GM21529 (cell line): ENCODE results near the gene SLC16A7.

Source experiments
- ATAC-seq: cut with Tn5 transposase; IDR thresholded peaks from one replicate; pipeline ENCODE4 v1.9.1; 2021; ENCODE audit not compliant: unreplicated experiment

Gene SLC16A7

DNA sequence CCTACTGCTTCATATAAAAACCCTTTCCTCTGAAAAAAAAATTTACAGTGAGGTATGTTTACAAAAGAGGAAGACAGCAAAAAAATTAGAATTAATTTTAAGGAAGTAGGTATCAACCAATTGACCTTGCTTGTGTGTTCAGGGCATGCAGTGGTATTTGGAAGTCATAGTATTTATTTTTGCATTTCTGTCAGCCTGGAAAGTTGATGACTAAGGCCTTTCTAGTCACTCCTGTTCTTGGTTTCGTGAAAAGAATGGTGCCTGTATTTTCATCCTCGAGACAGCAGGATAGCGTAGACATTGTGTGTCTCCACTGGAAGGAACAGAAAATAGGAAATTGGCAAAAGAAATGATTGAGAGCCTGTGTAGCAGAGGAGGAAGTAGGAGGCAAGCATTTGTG, 24.5 kb downstream of the SLC16A7 start:
- ATAC-seq: peak; percentile 50

DNA sequence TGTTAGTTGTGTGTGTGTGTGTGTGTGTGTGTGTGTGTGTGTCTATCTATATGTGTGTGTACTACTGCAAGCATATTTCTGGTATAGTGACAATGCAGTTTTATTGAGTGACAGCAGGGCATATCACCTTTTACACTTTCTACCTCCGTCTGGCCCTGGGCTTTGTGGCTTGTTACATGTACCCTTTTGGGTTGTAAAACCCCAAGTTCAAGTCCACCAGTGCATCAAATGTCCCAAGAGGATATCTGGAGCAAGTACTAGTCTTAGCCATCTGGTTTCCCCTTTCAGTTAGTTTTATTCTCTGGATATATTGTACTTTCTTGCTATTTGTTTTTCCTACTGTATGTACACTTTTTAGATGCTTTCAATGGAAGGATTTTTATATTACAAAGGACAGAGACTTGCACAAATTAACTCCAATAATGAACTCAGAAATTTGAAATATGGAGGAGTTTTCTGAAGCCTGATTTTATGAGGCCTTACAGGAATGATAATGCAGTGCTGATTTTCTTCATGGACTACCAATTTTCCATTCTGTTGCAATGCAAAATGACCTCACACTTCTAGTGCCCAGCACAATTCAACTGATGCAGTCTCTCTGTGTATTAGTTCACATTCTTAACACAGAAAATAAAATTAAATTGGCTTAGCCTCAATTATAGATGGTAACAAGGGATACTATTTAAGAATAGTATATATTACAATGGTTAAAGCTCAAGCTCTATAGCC, 29.1 kb downstream of the SLC16A7 start:
- ATAC-seq: no peak

- no peak for ATAC-seq
Observed at GRCh38 chr12:59626382-59626781, 30.6 kb downstream of the SLC16A7 start.

DNA sequence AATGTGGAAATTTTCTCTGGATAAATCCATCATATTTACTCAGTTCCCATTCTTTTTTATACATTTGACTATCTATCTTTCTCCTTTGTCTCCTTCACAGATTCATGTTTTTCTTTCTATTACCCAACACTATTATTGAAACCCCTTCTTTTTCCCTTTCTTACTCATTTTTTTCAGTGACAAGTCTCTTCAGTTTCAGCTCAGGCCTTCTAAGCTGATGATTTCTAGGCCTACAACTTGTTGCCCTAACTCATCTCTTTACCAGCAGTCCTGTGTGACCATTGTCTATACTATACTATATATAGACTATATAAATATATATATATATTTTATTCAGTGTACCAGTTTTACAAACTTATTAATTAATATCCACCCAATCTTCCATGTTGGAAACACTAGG, 31.8 kb downstream of the SLC16A7 start:
- peak; percentile 54 for ATAC-seq

DNA sequence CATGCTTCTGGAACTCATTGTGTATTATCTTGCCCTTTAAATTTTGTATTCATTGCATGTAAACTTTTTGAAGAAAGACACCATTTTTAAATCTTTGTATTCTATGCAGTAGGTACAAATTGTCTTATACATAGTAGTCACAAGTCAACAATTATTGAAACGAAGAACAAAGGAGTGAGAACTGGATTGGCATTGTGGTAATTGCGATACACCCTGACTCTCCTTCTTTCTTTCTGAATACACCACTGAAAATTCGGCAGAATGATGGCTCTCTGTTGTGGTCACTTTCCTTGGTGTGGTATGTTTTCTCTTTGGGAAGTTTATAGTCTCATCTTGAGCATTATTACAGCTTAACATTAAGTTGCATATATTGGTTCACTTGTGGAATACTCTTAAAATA, 34.1 kb downstream of the SLC16A7 start:
- no peak for ATAC-seq

- ATAC-seq: no peak
Observed at GRCh38 chr12:59632408-59632807, 36.6 kb downstream of the SLC16A7 start.

DNA sequence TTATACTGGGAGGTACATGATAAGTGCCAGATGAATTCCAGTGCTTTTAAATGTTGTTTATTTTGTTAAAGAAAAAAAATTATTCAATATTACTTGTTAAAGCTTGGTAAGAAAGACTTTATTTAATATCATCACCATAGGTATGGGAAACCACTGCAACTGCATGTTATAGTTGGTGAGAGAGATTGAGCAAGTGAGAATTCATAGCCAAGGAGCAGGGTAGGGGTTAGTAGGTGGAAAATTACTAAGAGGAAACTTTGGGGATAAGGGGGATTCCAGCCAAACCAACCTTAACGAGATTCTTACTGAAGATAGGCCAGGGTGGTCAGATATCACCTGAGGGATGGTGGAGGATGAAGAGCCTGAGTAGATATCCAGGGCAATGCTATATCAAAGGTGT, 38.4 kb downstream of the SLC16A7 start:
- no peak for ATAC-seq

DNA sequence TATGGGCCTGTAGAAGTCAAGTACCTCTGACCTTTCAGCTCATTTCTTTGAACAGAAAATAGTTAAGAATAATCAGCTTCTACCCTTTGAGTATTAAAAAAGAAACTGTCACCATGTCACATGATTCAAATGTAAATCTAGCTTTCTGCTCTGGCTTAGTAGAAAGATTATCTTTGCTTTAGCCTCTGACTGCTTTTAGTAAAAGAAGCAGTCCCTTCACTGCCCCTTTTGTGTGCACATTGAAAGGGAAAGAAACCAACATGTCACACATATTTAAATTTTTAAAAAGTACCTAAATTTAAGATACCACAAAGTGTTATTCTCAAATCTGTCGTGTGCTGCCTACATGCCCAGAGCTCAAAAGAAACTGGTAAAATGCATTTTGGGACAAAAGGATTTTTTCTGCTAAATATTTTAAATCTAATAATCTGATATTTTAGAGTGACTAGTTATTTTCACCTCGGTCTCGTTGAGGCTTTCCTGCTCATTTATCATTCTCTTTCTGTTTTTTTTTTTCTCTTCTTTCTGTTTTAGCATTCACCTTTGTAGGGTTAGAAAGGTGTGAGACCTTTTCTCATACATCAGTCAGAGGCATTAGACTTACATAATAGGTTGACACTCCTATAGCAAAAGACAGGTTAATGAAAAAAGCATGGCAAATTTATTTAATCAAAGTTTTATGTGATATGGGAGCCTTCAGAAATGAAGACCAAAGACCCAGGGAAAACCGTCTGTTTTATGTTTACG, 41.3 kb downstream of the SLC16A7 start:
- ATAC-seq: no peak

- ATAC-seq: no peak
Observed at GRCh38 chr12:59637692-59638070, 41.9 kb downstream of the SLC16A7 start.

- ATAC-seq: no peak
Observed at GRCh38 chr12:59643550-59643949, 47.7 kb downstream of the SLC16A7 start.

DNA sequence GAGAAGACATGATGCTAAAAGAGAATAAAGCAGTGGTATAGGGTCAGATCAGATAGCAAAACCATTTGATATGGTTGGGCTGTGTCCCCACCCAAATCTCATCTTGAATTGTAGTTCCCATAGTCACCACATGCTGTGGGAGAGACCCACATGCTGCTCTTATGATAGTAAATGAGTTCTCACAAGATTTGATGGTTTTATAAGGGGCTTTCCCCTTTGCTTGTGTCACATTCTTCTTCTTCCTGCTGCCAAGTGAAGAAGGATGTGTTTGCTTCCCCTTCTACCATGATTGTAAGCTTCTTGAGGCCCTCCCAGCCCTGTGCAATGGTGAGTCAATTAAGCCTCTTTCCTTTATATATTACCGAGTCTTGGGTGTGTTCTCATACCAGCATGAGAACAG, 49.4 kb downstream of the SLC16A7 start:
- no peak for ATAC-seq

- ATAC-seq: no peak
Observed at GRCh38 chr12:59646636-59647035, 50.8 kb downstream of the SLC16A7 start.

DNA sequence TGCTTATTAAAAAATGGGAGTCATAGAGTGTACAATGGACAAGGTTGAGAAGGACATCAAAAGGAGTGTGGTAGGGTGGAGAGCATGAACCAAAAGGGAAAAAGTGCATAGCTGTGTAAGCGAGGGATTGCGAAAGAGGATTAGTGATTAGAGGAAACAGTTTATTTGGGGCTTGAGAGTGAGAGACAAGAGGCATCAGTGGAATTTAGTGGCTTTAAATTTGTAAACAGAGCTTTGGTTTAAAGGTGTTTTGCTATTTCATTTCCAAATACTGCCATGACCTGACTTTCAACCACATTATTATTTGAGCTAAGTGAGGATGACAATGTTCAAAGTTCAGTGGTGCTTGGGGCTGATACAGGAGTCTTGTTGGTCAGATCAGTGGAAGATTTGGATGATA, 53.4 kb downstream of the SLC16A7 start:
- ATAC-seq: no peak

- no peak for ATAC-seq
Observed at GRCh38 chr12:59650588-59651228, 54.9 kb downstream of the SLC16A7 start.

GRCh38 chr12:59651229-59651920, 55.5 kb downstream of the SLC16A7 start:
- no peak for ATAC-seq

- no peak for ATAC-seq
Observed at GRCh38 chr12:59652130-59652529, 56.3 kb downstream of the SLC16A7 start.

GRCh38 chr12:59654061-59654460, 58.2 kb downstream of the SLC16A7 start:
- no peak for ATAC-seq

- ATAC-seq: no peak
Observed at GRCh38 chr12:59657266-59657665, 61.4 kb downstream of the SLC16A7 start.

DNA sequence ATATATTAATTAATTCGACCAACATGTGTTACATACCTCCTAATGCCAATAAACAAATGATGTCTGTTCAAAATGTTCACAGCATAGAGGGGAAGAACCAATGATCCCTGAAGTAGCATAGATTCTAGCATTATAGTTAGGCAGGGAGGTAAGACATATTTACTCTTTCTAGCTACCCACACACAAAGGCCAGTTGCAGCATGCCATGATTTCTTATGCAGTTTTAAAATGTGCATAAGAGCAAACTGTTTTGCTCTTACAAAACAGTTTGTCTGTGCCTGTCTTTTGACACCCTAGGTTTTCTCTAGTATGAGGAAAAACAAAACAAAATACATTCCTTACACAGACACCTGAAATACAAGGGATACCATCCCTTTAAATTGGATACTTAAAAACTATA, 61.9 kb downstream of the SLC16A7 start:
- ATAC-seq: no peak

DNA sequence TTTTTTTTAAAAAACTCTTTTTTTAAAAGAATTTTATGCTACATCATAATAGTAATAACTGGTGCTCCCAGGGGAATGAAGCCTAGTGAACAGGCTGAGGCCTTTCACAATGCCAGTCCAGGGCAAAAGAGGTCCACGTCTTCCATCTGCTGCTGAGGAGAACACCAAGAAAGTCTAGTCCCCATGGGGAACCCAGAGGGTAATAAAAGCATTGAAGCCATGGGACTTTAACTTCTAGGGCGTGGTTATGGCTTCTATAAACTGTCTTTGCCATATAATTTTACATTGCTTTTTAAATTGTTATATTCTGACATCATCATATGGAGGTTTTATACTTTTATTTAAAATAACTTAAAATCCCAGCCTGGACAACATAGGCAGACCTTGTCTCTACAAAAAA, 64.3 kb downstream of the SLC16A7 start:
- no peak for ATAC-seq

DNA sequence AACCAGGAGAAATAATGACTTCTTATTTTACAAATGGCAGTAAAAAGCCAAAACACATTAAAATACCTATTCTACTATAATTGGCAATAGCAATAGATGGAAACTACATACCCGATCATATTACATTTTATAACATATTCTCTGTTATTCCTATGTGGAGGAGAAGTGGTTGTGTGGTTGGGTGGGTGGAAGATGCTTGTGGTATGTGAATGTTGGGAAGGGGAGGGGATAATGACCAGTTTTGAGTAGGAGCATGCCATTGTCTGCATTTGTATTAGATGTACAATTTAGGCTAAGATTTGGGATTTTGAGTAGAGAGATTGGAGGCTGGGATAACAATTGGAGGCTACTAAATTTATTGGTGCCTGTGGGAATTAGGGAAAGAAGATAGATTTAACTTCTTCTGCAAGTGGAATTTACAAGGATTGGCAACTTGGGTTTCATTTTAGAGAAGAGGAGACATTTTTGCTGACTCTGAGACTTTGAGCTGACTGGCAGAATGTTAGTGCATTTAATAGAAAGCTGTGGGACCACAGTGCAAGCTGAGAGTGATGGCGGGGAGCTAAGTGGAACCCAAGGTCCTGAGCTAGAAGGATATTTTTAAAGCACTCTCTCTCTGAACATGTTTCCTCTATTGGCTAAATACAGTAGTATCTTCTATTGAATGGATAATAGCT, 65.2 kb downstream of the SLC16A7 start:
- ATAC-seq: no peak
